B cell (primary cell): ENCODE results near the gene TMPRSS11E.

Experiments
- CTCF ChIP-seq: fragments of 200-600 bp; IDR thresholded peaks from one replicate; pipeline ENCODE4 v1.8.0; 2022; ENCODE audit warnings: antibody characterized with exemption, mild to moderate bottlenecking
- EZH2 ChIP-seq: IDR thresholded peaks from 2 replicates; pipeline ENCODE4 v1.6.1; 2012; ENCODE audit warnings: borderline replicate concordance, low read depth, mild to moderate bottlenecking, moderate library complexity, low read length; ENCODE audit not compliant: insufficient read depth, poor library complexity, severe bottlenecking

- TF ChIP-seq CTCF (no peak), EZH2 (no peak)
These were observed 37.1 kb upstream of the TMPRSS11E start for GRCh38 chr4:68410149-68410548.
